Astrocyte (in vitro differentiated cells and primary cell): ENCODE results near the gene C1QTNF12. TPM values are rescaled to one million over a fixed set of nuclear protein-coding genes. Genes with fewer than 3 reads are reported as not detected.

ENCODE experiments used
- DNase-seq: peaks from one replicate; pipeline ENCODE4 v3.0.0-alpha.2; 2010; ENCODE audit warnings: low read depth
- FAIRE-seq: peaks from 2 replicates; lab custom pipeline; 2011; peaks lifted over from hg19 to GRCh38; lab: Jason Lieb, UNC
- H2AFZ ChIP-seq: 2 replicates; pipeline ENCODE4 v1.6.0; 2012; ENCODE audit warnings: low read depth, low read length, inconsistent platforms
- H3K27ac ChIP-seq: 2 replicates; pipeline ENCODE4 v1.5.1; 2011; ENCODE audit warnings: low read depth, low read length, inconsistent platforms
- H3K27me3 ChIP-seq: 2 replicates; pipeline ENCODE4 v1.6.0; 2011; ENCODE audit warnings: low read length, inconsistent platforms; ENCODE audit not compliant: insufficient read depth
- H3K36me3 ChIP-seq: 2 replicates; pipeline ENCODE4 v1.5.1; 2011; ENCODE audit warnings: low read length, inconsistent platforms; ENCODE audit not compliant: insufficient read depth
- H3K4me1 ChIP-seq: 2 replicates; pipeline ENCODE4 v1.5.1; 2011; ENCODE audit warnings: low read length, inconsistent platforms; ENCODE audit not compliant: insufficient read depth
- H3K4me2 ChIP-seq: 2 replicates; pipeline ENCODE4 v1.6.0; 2012; ENCODE audit warnings: low read length, inconsistent platforms
- H3K4me3 ChIP-seq: 2 replicates; pipeline ENCODE4 v1.5.1; 2011; ENCODE audit warnings: low read depth, mild to moderate bottlenecking, low read length, inconsistent platforms; ENCODE audit not compliant: insufficient read depth
- H3K79me2 ChIP-seq: 2 replicates; pipeline ENCODE4 v1.6.0; 2012; ENCODE audit warnings: mild to moderate bottlenecking, low read length, inconsistent platforms; ENCODE audit not compliant: insufficient read depth
- H3K9ac ChIP-seq: 2 replicates; pipeline ENCODE4 v1.6.0; 2012; ENCODE audit warnings: mild to moderate bottlenecking, low read length, inconsistent platforms
- H3K9me3 ChIP-seq: 2 replicates; pipeline ENCODE4 v1.5.1; 2012; ENCODE audit warnings: low read depth, mild to moderate bottlenecking, low read length, inconsistent platforms; ENCODE audit not compliant: insufficient read depth
- H4K20me1 ChIP-seq: 2 replicates; pipeline ENCODE4 v1.6.0; 2012; ENCODE audit warnings: low read length, inconsistent platforms; ENCODE audit not compliant: insufficient read depth
- H3K27ac Mint-ChIP-seq: one replicate; pipeline ENCODE4 v1.8.0; 2021; ENCODE audit warnings: mild to moderate bottlenecking, mixed read lengths; ENCODE audit not compliant: unreplicated experiment
- H3K27me3 Mint-ChIP-seq: one replicate; pipeline ENCODE4 v1.8.0; 2021; ENCODE audit warnings: low read depth, mixed read lengths; ENCODE audit not compliant: unreplicated experiment
- H3K36me3 Mint-ChIP-seq: one replicate; pipeline ENCODE4 v1.8.0; 2021; ENCODE audit warnings: low read depth, mixed read lengths; ENCODE audit not compliant: unreplicated experiment
- H3K4me1 Mint-ChIP-seq: one replicate; pipeline ENCODE4 v1.8.0; 2021; ENCODE audit warnings: low read depth, mixed read lengths; ENCODE audit not compliant: unreplicated experiment
- H3K4me3 Mint-ChIP-seq: one replicate; pipeline ENCODE4 v1.8.0; 2021; ENCODE audit warnings: mild to moderate bottlenecking, moderate library complexity, mixed read lengths; ENCODE audit not compliant: unreplicated experiment
- H3K9me3 Mint-ChIP-seq: one replicate; pipeline ENCODE4 v1.8.0; 2021; ENCODE audit warnings: mild to moderate bottlenecking, mixed read lengths; ENCODE audit not compliant: unreplicated experiment
- CTCF ChIP-seq: IDR thresholded peaks from 2 replicates; pipeline ENCODE4 v1.5.1; 2011; ENCODE audit warnings: low read depth, mild to moderate bottlenecking, inconsistent platforms, low read length, moderate library complexity; ENCODE audit not compliant: insufficient read depth
- EZH2 ChIP-seq: IDR thresholded peaks from 2 replicates; pipeline ENCODE4 v1.6.1; 2012; ENCODE audit warnings: mild to moderate bottlenecking, low read length, inconsistent platforms; ENCODE audit not compliant: insufficient read depth
- microRNA-seq: library from miRNA; unstranded; fragments of <30 nt; microRNA quantifications from one replicate; pipeline ENCODE4 v1.2.0, GENCODE V29; 2020
- total RNA-seq: library from RNA; stranded (reverse); gene quantifications from 2 replicates; pipeline ENCODE4 v1.2.1, GENCODE V29; 2021

Gene C1QTNF12
- total RNA-seq, 1 donor from 2014 or later: 3.9 TPM

- H3K27me3 ChIP-seq: peaks cover 6% of the 10 kb centered on the region
- Mint-ChIP-seq H3K27ac (no peak overlapping the region), H3K36me3 (peaks cover 3% of the 10 kb centered on the region), H3K27me3 (peaks cover 29% of the 10 kb centered on the region), H3K9me3 (peaks cover 17% of the 10 kb centered on the region), H3K4me1 (no peaks in the 10 kb centered on the region), H3K4me3 (no peak overlapping the region)
- TF ChIP-seq CTCF (no peak), EZH2 (no peak)
- no peaks in the 10 kb centered on the region for H3K79me2 ChIP-seq
- H3K36me3 ChIP-seq: no peaks in the 10 kb centered on the region
- no peak overlapping the region for H3K4me2 ChIP-seq
- no peak for FAIRE-seq
- no peak overlapping the region for H3K27ac ChIP-seq
- no peak overlapping the region for H2AFZ ChIP-seq
- H3K4me3 ChIP-seq: no peak overlapping the region
- H4K20me1 ChIP-seq: no peaks in the 10 kb centered on the region
- no peak overlapping the region for H3K9ac ChIP-seq
- H3K9me3 ChIP-seq: no peaks in the 10 kb centered on the region
- H3K4me1 ChIP-seq: no peaks in the 10 kb centered on the region
- no peak for DNase-seq
These were observed 51.8 kb downstream of the C1QTNF12 start for GRCh38 chr1:1194723-1195122.

Small RNA genes lying within 50 kb of the gene (microRNA-seq; reads per million reads assigned to microRNA genes)
- gene MIR6726: 11.5 reads per million, percentile 38 among the genes with 10 or more reads in this experiment

Other genes with a start within 250 kb of the C1QTNF12 start
- gene HES4, start 246.6 kb downstream of the C1QTNF12 start, total RNA-seq: 149 and 169 TPM in 2 replicates
- gene ISG15, start 233.2 kb downstream of the C1QTNF12 start, total RNA-seq: 1,830 and 1,896 TPM in 2 replicates
- gene AGRN, start 226.6 kb downstream of the C1QTNF12 start, total RNA-seq: 589 and 603 TPM in 2 replicates
- 0.18 and 0.38 TPM in 2 replicates for gene RNF223, start 172.4 kb downstream of the C1QTNF12 start, total RNA-seq
- 10.6 and 13.9 TPM in 2 replicates for gene C1orf159, start 130.6 kb downstream of the C1QTNF12 start, total RNA-seq
- gene TTLL10, start 72.8 kb downstream of the C1QTNF12 start, total RNA-seq: not detected in 2 replicates
- 0.65 and 0.66 TPM in 2 replicates for gene TNFRSF18, start 40.1 kb downstream of the C1QTNF12 start, total RNA-seq
- 0.34 and 0.41 TPM in 2 replicates for gene TNFRSF4, start 32.6 kb downstream of the C1QTNF12 start, total RNA-seq
- 175 and 180 TPM in 2 replicates for gene SDF4, start 14.7 kb downstream of the C1QTNF12 start, total RNA-seq
- 22.4 and 27.5 TPM in 2 replicates for gene B3GALT6, start 14.5 kb downstream of the C1QTNF12 start, total RNA-seq
- gene UBE2J2, start 27.1 kb upstream of the C1QTNF12 start, total RNA-seq: 58.7 and 67.4 TPM in 2 replicates
- gene SCNN1D, start 33.7 kb upstream of the C1QTNF12 start, total RNA-seq: 4.4 and 5.0 TPM in 2 replicates
- gene ACAP3, start 61.2 kb upstream of the C1QTNF12 start, total RNA-seq: 60.2 and 64.0 TPM in 2 replicates
- gene PUSL1, start 61.9 kb upstream of the C1QTNF12 start, total RNA-seq: 28.0 and 29.4 TPM in 2 replicates
- gene INTS11, start 77.9 kb upstream of the C1QTNF12 start, total RNA-seq: 75.9 and 84.8 TPM in 2 replicates
- gene CPTP, start 78.1 kb upstream of the C1QTNF12 start, total RNA-seq: 25.6 and 28.5 TPM in 2 replicates
- gene TAS1R3, start 84.6 kb upstream of the C1QTNF12 start, total RNA-seq: 0.41 and 0.50 TPM in 2 replicates
- 54.0 and 55.0 TPM in 2 replicates for gene DVL1, start 102.7 kb upstream of the C1QTNF12 start, total RNA-seq
- 112 and 139 TPM in 2 replicates for gene MXRA8, start 111.8 kb upstream of the C1QTNF12 start, total RNA-seq
- gene AURKAIP1, start 128.5 kb upstream of the C1QTNF12 start, total RNA-seq: 135 and 139 TPM in 2 replicates
- gene CCNL2, start 152.6 kb upstream of the C1QTNF12 start, total RNA-seq: 194 and 197 TPM in 2 replicates
- 87.3 and 88.5 TPM in 2 replicates for gene MRPL20, start 160.6 kb upstream of the C1QTNF12 start, total RNA-seq
- 0.64 TPM in 1 of 2 replicates, not detected in the other for gene ANKRD65, start 174.6 kb upstream of the C1QTNF12 start, total RNA-seq
- 60.4 and 81.2 TPM in 2 replicates for gene VWA1, start 189.0 kb upstream of the C1QTNF12 start, total RNA-seq
- 1.8 and 2.5 TPM in 2 replicates for gene ATAD3C, start 203.0 kb upstream of the C1QTNF12 start, total RNA-seq
- 55.3 and 63.0 TPM in 2 replicates for gene ATAD3B, start 225.0 kb upstream of the C1QTNF12 start, total RNA-seq